ENCODE results near the gene HOXA7. TPM values are rescaled to one million over a fixed set of nuclear protein-coding genes. Genes with fewer than 3 reads are reported as not detected.

The HOXA7 gene
- polyA plus RNA-seq, 4 donors = 11.4 to 31.9 (median 27.3) TPM

DNA sequence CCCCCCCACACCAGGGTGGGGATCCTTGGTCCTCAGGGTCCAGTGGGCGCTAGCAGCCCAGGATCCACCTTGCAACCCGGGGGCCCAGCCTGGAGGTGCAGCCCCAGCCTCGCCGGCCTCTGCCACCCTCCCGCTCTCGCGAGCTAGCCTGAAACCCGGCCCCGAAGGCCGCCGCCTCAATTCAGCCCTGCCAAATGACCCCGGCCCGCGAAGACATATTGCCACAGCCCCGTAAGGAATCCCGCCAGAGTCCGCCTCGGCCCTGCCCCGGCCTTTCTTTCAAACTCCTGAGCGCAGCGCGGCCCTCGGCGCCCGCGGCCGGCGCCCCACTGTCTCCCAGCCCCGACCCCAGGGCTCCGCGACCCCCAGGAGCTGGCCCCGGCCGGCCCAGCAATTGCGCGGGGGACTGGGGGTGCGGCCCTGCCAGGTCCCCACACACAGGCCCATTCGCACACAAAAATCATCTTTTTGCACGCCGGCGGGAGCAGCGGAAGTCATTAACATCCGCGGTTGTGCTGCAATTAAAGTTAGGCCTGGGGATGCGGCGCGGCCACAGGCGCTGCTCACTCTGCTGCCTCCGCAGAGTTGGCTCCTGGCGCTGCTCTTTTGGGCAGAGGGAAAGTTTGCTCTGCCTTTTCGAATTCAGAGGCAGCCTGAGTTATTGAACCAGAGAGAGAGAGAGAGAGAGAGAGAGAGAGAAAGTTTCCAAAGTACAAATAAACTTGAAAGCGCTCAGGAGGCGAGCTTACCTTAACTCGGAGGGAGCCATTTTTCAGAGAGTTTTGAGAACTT is 16.9 kb downstream of the HOXA7 start:
- DNase-seq (ENCODE audit: low read depth in 4 of 4, low spot score in 3 of 4) = no peak

DNA sequence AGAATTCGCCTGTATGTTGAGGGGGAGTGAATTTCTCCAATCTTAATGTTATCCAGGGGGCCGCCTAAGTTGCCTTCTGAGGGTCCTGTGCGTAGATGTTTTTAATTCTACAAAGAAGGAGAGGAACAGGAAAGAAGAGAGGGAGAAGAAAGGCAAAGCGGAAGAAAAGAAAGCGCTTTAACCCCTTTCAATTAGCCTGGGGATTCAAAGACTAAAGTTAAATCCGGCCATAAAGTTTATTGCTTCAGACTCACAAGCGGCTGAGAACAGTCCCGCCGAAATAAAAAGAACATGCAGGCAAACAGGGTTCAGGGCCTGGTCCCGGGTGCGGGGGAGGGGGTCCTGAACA is 17.5 kb downstream of the HOXA7 start:
- DNase-seq (ENCODE audit: low read depth in 4 of 4, low spot score in 3 of 4) = no peak

DNA sequence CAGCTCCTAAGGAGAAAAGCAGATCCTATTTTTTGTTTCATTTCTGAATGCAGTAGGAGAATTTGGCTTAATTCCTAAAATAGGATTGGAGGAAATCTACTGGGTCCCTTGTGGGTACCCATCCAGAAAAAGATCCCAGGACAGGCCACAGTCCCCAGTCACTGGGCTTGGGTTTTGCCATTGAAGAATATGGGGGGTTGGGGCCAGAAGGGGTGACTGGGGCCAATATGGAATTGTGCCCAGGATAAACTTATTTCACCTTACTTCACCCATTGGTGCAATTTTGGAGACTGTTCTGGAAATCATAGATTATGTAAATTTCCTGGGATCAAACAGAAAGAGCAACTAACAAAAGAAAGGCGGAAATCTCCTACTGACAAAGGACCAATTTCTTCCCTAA is 18.0 kb downstream of the HOXA7 start:
- no peak for DNase-seq (ENCODE audit: low read depth in 4 of 4, low spot score in 3 of 4)

DNA sequence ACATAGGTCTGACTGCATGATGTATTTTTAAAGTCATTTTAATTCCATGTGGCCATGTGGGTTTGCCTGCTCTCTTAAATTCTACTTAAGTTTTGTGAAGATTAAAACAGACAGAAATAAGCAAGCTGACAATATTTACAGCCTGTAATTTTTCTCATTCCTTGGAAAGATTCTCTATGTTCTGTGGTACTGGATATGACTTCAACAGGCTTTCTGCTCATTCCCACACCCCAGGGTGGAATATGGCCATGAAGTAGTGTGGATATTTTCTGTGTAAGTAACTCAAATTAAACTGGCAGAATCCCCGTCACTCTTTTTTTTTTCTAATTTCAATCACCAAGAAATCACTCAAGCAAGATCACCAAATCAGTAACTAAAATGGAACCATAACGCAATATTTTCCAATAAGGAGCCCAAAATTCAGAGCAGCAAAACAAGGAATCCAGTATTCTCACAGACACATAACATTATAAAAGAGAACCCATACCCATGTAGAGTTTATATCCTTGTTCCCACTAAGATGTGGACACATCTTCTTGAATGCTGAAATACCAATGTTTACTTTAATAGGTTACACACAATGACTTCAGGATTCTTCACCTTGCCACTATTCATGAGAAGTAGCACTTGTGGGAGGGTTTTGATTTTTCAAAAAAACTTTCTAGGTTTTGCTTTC is 18.7 kb downstream of the HOXA7 start:
- DNase-seq (ENCODE audit: low read depth in 4 of 4, low spot score in 3 of 4) = no peak

DNA sequence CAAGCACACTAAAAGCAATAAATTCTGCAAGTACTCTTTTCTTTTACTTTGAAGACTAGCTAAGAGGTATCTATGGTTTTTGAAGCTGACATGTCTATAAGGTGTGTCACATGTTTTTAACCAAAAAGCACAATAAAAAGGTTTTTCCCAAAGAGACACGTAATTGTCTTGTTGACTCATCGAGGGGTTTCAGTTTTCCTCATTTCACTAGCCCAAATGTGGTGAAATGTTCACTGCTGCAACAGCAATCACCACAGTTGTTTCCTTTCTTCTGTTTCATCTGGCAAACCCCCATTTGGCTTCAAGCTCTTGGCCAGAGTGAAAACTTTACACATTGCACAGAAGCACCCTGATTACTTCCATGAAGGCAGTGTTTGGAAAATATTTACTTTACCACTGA is 22.1 kb downstream of the HOXA7 start:
- DNase-seq (ENCODE audit: low read depth in 4 of 4, low spot score in 3 of 4) = no peak

DNA sequence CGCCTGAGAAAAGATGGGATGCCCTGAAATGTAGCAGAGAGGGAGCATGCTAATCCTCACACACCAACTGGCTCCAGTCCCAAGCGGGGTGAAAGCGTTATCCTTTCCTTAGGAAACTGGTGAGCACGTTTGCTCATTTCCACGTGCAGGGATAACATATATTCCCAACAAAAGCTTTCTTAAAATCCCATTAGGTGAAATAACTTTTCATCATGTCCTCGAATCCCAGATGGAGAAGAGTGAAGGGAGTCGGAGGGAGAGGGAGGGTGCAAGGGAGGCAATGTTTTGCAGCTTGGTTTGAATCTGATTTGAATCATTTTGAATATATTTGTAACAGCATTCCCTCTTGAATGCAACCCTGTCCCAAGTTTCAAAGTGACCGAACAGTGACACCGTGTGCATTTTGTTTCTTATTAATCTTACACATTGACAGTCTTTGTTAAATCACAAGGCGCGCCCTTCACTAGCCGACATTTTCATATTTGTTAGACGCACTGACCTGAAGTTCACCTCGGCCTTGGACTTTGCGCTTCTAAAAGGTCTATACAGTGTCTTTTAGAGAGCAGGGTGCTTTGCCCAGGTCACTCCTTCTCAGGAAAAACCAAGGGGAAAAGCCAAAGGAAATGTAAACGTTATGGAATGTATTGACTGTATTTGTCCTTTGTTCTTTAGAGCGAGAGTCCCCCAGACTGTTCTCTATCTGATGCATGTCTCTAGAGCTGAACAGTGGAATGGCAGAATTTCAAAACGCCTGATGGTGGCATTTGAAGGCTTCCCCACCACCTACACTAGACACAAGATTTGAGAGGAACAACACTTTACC is 22.9 kb downstream of the HOXA7 start:
- no peak for DNase-seq (ENCODE audit: low read depth in 4 of 4, low spot score in 3 of 4)

DNA sequence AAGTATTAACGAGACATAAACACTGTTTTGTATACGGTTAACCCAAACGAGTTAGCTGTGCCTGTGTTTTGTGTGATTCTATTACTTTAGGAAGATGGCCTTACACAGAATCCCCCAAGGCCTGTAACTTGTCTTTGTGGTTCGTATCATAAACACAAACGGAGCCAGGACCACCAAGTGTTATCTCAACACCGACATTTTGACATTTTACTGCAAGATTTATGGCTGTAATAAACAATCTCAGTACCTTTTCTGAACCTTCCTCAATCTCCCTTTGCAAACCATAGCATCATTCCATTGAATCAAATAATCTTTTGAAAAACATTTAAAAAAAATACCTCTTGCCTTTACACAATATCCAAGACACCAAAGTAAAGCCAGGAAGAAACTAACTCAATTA is 23.5 kb downstream of the HOXA7 start:
- no peak for DNase-seq (ENCODE audit: low read depth in 4 of 4, low spot score in 3 of 4)

DNA sequence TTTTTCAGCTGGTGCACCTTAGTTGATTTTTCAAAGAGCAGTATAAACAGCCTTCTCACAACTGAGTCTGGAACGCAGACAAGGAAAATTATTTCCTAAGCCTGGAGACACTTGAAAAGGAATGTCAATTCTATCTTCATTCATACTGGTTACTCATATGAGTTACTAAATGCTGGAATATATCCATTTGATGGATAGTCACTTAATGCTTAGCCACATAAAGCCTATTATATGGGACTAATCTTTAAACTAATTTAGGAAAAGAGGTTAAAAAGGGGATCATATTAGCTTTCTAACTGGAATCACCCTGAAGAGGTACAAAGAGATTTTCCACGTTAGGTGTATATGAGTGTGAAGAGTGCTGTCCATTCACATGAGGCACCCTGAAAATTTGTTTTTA is 24.3 kb downstream of the HOXA7 start:
- no peak for DNase-seq (ENCODE audit: low read depth in 4 of 4, low spot score in 3 of 4)

DNA sequence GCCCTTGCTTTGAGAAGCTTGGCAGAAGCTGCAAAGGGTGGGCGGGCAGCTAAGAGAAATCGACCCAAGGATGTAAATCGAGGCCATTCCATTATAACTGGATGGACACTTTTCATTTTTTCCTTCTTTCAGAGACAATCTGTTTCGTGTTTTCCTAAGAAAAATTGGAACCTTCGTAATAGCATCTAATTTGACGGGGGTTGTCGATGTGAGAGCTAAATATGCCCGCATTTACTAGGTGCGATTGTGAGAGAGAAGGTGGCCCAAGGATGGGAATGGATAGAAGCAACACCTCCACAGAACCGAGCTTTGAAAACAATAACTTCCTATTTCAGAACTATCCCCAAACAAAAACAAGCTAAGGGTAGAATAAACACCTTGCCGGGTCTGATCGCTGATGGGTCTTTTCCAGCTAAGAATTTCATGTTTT is 25.1 kb downstream of the HOXA7 start:
- DNase-seq (ENCODE audit: low read depth in 4 of 4, low spot score in 3 of 4) = no peak

DNA sequence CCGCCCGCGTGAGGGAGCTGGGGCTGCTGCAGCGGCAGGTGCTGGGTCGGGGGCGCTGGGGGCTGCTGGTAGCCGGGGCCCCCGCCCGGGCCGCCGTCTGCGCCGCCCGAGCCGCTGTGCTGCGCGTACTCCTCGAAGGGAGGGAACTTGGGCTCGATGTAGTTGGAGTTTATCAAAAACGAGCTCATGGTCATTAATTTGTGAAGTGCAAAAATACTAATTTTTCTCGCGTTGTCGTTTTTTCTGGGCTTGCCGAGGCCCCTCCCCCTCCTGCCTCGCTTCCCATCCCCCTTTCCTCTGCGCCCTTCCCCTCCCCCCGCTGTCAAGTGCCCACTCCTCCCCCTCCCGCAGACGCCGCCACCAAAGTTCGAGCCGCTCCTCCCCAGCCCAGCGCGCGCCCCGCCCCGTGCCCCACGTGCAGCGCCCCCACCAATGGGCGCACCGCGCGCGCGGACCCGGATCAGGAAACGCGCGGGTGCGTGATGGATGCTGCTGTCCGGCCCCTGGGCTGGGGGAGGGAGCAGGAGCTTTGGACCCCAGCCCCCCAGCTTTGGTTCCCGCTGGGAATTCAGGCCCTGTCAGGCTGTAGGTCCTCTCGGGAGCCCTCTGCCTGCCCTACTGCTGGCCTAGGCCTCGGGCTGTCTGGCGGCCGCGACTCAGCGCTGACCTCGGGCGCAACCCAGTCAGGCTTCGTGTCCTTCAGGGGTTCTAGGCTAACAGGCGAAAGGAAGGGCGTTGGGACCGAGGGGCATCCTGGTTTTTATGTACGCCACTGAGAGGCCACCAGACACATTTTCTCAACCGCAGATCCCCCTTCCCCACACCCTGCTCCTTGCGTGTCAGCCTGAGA is 25.7 kb downstream of the HOXA7 start, which contains the start of gene HOXA4:
Gene HOXA4, minus strand, starts transcription at position 218 of the 850 bp plus-strand sequence. Its CDS starts 24 bp downstream, at position 194.
- peak in 2 of 4 donors; percentile 84 for DNase-seq (ENCODE audit: low read depth in 4 of 4, low spot score in 3 of 4)

DNA sequence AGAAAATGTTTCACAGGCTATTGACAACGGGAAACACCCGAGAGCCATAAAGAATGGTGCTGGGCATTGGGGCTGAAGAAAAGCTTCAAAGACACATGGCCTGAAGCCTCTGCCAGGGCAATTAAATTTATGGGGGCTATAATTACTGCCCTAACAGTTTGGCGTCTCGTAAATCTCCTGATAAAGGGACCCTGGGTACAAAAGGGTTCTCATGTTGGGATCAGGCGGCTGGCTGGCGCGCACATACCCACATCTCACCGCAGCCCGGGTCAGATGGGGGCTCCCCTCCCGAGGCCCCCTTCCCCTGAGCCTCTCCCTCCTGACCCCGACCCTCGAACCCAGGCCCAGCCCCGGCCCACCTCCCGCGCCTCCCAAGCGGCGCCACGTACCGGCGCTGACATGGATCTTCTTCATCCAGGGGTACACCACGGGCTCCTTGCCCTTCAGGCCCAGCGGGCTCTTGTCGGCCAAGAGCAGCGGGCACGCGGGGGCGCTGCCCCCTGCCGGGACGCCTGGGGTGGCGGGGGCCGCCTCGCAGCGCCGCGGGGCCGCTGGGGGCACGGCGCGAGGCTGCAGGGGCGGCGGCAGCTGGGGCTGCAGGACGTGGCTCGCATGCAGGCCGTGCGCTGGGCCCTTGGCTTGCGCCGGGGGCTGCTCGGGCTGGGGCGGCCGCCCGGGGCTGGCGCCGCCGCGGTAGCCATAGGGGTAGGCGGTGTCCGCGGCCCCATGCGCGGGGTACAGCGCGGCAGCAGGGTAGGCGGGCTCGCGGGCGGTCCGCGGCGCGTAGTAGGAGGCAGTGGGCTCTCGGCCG is 26.5 kb downstream of the HOXA7 start:
- DNase-seq (ENCODE audit: low read depth in 4 of 4, low spot score in 3 of 4) = no peak

DNA sequence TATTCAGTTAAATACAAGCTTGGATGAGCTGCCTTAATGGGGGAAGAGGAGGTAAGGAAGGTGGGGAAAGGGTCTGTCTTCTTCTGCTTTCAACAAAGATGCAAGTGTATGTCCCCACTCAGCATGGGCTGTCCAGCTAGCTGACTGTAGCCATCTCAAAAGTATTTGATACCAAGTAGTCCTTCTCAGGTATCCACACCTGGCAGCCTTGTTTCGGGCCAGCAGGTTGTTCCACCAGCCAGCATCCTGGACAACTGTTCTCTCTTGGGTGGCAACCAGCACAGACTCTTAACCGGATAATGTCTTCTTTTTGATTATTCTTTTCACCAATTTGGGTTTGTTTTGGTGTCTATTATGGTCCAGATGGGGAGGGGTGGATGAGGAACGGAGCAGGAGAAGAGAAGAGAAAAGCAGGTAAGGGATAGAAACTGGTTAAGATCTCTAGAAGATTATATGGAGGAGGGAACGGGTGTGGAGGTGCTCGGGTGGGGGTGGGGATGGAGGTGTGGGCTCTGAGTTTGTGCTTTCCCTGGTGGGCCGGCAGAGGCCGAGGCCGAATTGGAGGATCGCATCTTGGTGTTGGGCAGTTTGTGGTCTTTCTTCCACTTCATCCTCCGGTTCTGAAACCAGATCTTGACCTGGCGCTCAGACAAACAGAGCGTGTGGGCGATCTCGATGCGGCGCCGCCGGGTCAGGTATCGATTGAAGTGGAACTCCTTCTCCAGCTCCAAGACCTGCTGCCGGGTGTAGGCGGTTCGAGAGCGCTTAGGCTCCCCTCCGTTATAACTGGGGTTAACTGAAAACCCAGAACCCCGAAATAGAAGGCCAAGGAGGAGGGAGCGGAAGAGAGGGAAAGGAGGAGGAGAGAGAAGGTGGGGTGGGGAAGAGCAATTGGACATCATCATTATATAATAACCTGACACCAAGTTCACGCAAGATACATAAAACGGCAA is 27.4 kb downstream of the HOXA7 start:
- DNase-seq (ENCODE audit: low read depth in 4 of 4, low spot score in 3 of 4) = no peak

DNA sequence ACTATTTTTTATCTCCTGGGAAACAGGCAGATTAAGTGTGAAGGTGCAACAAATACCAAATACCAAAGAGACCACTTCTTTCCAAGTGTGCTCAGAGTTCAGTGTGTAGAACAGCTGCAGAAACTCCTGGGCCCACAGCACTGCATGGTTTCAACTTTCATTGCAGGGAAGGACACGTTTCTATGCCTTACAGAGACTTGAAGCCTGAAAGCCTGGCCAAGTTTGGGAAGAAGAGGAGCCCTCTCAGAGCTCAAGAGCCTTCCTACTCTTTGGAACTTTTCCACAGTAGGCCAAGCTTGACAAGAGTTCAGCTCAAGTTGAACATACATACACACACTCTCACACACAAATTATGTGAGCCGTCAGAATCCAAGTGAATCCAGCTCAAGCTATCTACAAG is 28.4 kb downstream of the HOXA7 start:
- DNase-seq (ENCODE audit: low read depth in 4 of 4, low spot score in 3 of 4) = no peak

DNA sequence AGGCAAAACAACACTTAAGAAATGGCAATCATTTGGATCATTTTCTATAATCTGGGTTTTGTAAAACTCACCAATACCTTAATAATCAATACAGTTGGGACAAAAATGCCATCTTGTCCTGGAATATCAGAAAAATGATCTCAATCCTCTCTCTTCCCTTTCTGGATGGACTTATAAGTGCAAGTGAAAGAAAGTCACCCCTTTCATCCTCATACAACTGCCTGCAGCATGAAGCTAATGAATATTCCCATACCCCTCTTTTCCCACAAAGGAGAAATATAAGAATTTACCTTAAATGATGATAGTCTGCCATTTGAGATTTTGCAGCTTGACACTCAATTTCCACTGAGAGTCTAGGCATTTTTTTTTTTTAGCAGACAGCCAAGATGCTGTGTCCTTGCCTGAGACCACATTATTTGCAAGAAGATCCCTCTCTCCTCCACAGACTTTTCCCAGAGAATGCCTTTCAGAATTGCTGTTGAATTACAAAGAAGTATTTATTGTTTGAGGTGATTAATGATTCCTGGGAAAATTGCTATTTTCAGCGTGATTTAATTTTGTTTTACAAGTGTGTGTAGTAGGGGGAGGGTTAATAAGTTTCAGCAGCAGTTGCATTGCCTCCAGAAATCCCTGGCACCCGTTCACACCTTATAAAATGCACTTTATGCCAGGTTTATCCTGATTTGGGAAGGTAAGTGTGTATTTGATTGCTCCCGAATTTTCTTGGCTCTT is 29.7 kb downstream of the HOXA7 start:
- no peak for DNase-seq (ENCODE audit: low read depth in 4 of 4, low spot score in 3 of 4)

DNA sequence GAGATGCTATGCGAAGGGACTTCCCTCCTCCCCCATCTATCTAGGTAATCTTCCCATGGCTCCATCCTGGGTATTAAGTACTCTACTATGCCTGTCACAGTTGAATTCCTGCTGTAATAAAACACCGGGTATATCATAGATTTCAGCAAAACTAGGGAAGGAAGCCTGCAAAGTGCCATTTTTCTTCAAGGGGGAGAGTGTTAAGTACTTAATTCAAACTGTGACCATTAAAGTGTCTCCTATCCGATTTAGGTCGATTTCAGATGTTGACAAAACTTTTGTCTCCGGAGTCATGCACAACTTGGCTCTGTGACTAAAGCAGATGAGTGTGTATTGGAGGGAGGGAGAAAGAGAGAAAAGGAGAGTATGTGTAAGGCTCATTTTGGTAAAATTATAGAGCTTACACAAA is 30.5 kb downstream of the HOXA7 start:
- DNase-seq (ENCODE audit: low read depth in 4 of 4, low spot score in 3 of 4) = no peak

DNA sequence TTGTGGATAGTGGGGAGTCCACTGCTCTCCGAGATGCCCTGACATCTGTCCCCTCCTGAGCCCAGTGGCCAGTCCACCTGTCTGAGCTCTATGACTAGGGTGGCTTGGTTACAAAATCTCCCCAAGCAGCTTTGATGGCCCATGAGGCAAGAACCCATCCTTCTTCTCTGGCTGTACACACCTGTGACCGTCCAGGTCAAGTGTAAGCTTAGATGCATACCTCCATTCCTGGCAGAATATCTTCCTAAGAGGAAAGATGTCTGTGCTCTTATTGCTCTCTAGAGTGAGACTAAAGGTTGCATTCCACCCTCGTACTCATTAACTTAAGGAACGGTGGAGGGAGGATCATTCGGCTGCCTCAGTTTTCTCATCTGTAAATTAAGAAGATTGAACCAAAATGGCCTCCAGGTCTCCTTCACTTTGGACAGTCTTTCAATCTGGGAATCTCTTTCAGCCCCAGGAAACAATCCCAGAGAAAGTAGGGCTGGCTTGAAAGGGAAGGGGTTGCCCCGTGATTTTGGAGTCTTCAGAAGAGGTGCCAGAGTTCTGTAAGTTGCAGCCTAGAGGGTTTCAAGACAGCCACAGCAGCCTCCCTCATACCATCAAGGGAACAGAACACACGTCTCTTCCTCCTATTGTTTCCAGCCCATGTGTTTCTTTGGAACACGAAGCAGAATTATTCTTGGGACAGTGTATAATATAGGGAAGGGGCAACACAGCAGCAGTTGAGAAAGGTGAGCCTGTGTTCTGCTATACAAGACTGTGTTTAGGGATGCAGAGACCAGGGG is 31.4 kb downstream of the HOXA7 start:
- no peak for DNase-seq (ENCODE audit: low read depth in 4 of 4, low spot score in 3 of 4)
